ENCODE measurements around the gene APOL2. TPM values are rescaled to one million over a fixed set of nuclear protein-coding genes. Genes with fewer than 3 reads are reported as not detected.
"Not testable (repeated sequence)": the region's sequence is repeated elsewhere in the genome, so short reads cannot be mapped to it uniquely, and the experiment has no call there.

Gene APOL2
- total RNA-seq, 1 donor from 2014 or later = 77.2 TPM

- Mint-ChIP-seq H3K27me3 (ENCODE audit: low read depth, unreplicated experiment) (peaks cover 49% of the 10 kb centered on the region), H3K27ac (ENCODE audit: unreplicated experiment) (no peak overlapping the region), H3K36me3 (ENCODE audit: low read depth, unreplicated experiment) (peaks cover 9% of the 10 kb centered on the region), H3K4me3 (ENCODE audit: unreplicated experiment) (no peak overlapping the region), H3K4me1 (ENCODE audit: low read depth, unreplicated experiment) (peaks cover 2% of the 10 kb centered on the region), H3K9me3 (ENCODE audit: unreplicated experiment) (peaks cover 19% of the 10 kb centered on the region)
- FAIRE-seq (no peak), DNase-seq (ENCODE audit: low read depth) (no peak)
- Histone ChIP-seq H2AFZ (ENCODE audit: low read depth, low read length) (no peak overlapping the region), H3K79me2 (ENCODE audit: insufficient read depth, low read length) (no peaks in the 10 kb centered on the region), H3K4me2 (ENCODE audit: low read length) (no peak overlapping the region), H3K9ac (ENCODE audit: low read length) (no peak overlapping the region), H3K4me3 (ENCODE audit: insufficient read depth, low read depth, low read length) (no peak overlapping the region), H3K36me3 (ENCODE audit: insufficient read depth, low read length) (no peaks in the 10 kb centered on the region), H4K20me1 (ENCODE audit: insufficient read depth, low read length) (no peaks in the 10 kb centered on the region), H3K27me3 (ENCODE audit: insufficient read depth, low read length) (peaks cover 36% of the 10 kb centered on the region), H3K9me3 (ENCODE audit: insufficient read depth, low read depth, low read length) (no peaks in the 10 kb centered on the region), H3K27ac (ENCODE audit: low read depth, low read length) (no peak overlapping the region), H3K4me1 (ENCODE audit: insufficient read depth, low read length) (peaks cover 8% of the 10 kb centered on the region)
- TF ChIP-seq EZH2 (IDR thresholded peaks at IDR 0.05; ENCODE audit: insufficient read depth, low read length) (no peak), CTCF (IDR thresholded peaks at IDR 0.05; ENCODE audit: insufficient read depth, low read depth, low read length) (no peak)
Measured at GRCh38 chr22:36212901-36213300, 26.4 kb downstream of the APOL2 start.

GRCh38 chr22:36211237-36211861, 28.0 kb downstream of the APOL2 start:
- Histone ChIP-seq H3K4me1 (ENCODE audit: insufficient read depth, low read length) (peaks cover 8% of the 10 kb centered on the region), H4K20me1 (ENCODE audit: insufficient read depth, low read length) (no peaks in the 10 kb centered on the region), H3K4me3 (ENCODE audit: insufficient read depth, low read depth, low read length) (no peak overlapping the region), H3K9ac (ENCODE audit: low read length) (no peak overlapping the region), H3K27ac (ENCODE audit: low read depth, low read length) (no peak overlapping the region), H3K9me3 (ENCODE audit: insufficient read depth, low read depth, low read length) (no peaks in the 10 kb centered on the region), H3K79me2 (ENCODE audit: insufficient read depth, low read length) (no peaks in the 10 kb centered on the region), H3K27me3 (ENCODE audit: insufficient read depth, low read length) (peaks cover 20% of the 10 kb centered on the region), H2AFZ (ENCODE audit: low read depth, low read length) (no peak overlapping the region), H3K4me2 (ENCODE audit: low read length) (peak overlapping the region; percentile 58), H3K36me3 (ENCODE audit: insufficient read depth, low read length) (no peaks in the 10 kb centered on the region)
- Mint-ChIP-seq H3K27me3 (ENCODE audit: low read depth, unreplicated experiment) (peaks cover 45% of the 10 kb centered on the region), H3K36me3 (ENCODE audit: low read depth, unreplicated experiment) (peaks cover 9% of the 10 kb centered on the region), H3K9me3 (ENCODE audit: unreplicated experiment) (peaks cover 19% of the 10 kb centered on the region), H3K4me1 (ENCODE audit: low read depth, unreplicated experiment) (peaks cover 2% of the 10 kb centered on the region), H3K27ac (ENCODE audit: unreplicated experiment) (peak overlapping the region; percentile 23), H3K4me3 (ENCODE audit: unreplicated experiment) (no peak overlapping the region)
- TF ChIP-seq EZH2 (IDR thresholded peaks at IDR 0.05; ENCODE audit: insufficient read depth, low read length) (no peak), CTCF (IDR thresholded peaks at IDR 0.05; ENCODE audit: insufficient read depth, low read depth, low read length) (no peak)
- FAIRE-seq (no peak), DNase-seq (ENCODE audit: low read depth) (peak; percentile 64)

- H3K4me3 Mint-ChIP-seq (ENCODE audit: unreplicated experiment) = no peak overlapping the region
- Histone ChIP-seq H3K4me2 (ENCODE audit: low read length) (no peak overlapping the region), H3K4me3 (ENCODE audit: insufficient read depth, low read depth, low read length) (no peak overlapping the region), H2AFZ (ENCODE audit: low read depth, low read length) (no peak overlapping the region), H4K20me1 (ENCODE audit: insufficient read depth, low read length) (no peaks in the 10 kb centered on the region), H3K36me3 (ENCODE audit: insufficient read depth, low read length) (no peaks in the 10 kb centered on the region), H3K9me3 (ENCODE audit: insufficient read depth, low read depth, low read length) (no peaks in the 10 kb centered on the region), H3K4me1 (ENCODE audit: insufficient read depth, low read length) (peaks cover 8% of the 10 kb centered on the region), H3K79me2 (ENCODE audit: insufficient read depth, low read length) (no peaks in the 10 kb centered on the region), H3K27ac (ENCODE audit: low read depth, low read length) (no peak overlapping the region), H3K9ac (ENCODE audit: low read length) (no peak overlapping the region), H3K27me3 (ENCODE audit: insufficient read depth, low read length) (peaks cover 12% of the 10 kb centered on the region)
- peaks cover 41% of the 10 kb centered on the region for H3K27me3 Mint-ChIP-seq (ENCODE audit: low read depth, unreplicated experiment)
- H3K9me3 Mint-ChIP-seq (ENCODE audit: unreplicated experiment) = peaks cover 19% of the 10 kb centered on the region
- TF ChIP-seq EZH2 (IDR thresholded peaks at IDR 0.05; ENCODE audit: insufficient read depth, low read length) (no peak), CTCF (IDR thresholded peaks at IDR 0.05; ENCODE audit: insufficient read depth, low read depth, low read length) (no peak)
- DNase-seq (ENCODE audit: low read depth) (no peak), FAIRE-seq (no peak)
- H3K36me3 Mint-ChIP-seq (ENCODE audit: low read depth, unreplicated experiment) = peaks cover 9% of the 10 kb centered on the region
- peaks cover 2% of the 10 kb centered on the region for H3K4me1 Mint-ChIP-seq (ENCODE audit: low read depth, unreplicated experiment)
- H3K27ac Mint-ChIP-seq (ENCODE audit: unreplicated experiment) = no peak overlapping the region
Measured at GRCh38 chr22:36210224-36210623, 29.1 kb downstream of the APOL2 start.

- not testable (repeated sequence) for H3K27ac Mint-ChIP-seq (ENCODE audit: unreplicated experiment); H3K36me3 Mint-ChIP-seq (ENCODE audit: low read depth, unreplicated experiment); H3K4me1 ChIP-seq (ENCODE audit: insufficient read depth, low read length); H2AFZ ChIP-seq (ENCODE audit: low read depth, low read length); FAIRE-seq; H3K79me2 ChIP-seq (ENCODE audit: insufficient read depth, low read length); H3K4me3 ChIP-seq (ENCODE audit: insufficient read depth, low read depth, low read length); H3K4me3 Mint-ChIP-seq (ENCODE audit: unreplicated experiment); H3K9ac ChIP-seq (ENCODE audit: low read length); DNase-seq (ENCODE audit: low read depth); H3K4me1 Mint-ChIP-seq (ENCODE audit: low read depth, unreplicated experiment); H3K9me3 ChIP-seq (ENCODE audit: insufficient read depth, low read depth, low read length); H4K20me1 ChIP-seq (ENCODE audit: insufficient read depth, low read length); H3K27ac ChIP-seq (ENCODE audit: low read depth, low read length); H3K4me2 ChIP-seq (ENCODE audit: low read length); H3K36me3 ChIP-seq (ENCODE audit: insufficient read depth, low read length)
- Mint-ChIP-seq H3K27me3 (ENCODE audit: low read depth, unreplicated experiment) (peaks cover 41% of the 10 kb centered on the region), H3K9me3 (ENCODE audit: unreplicated experiment) (peaks cover 19% of the 10 kb centered on the region)
- H3K27me3 ChIP-seq (ENCODE audit: insufficient read depth, low read length) = peaks cover 11% of the 10 kb centered on the region
Measured at GRCh38 chr22:36209488-36209908, 29.8 kb downstream of the APOL2 start.

Measured in astrocyte (in vitro differentiated cells and primary cell).